Measurements from ENCODE around the gene CPEB4. TPM values are rescaled to one million over a fixed set of nuclear protein-coding genes. Genes with fewer than 3 reads are reported as not detected.

CPEB4 gene
- total and polyA plus RNA-seq, 4 donors = 14.3 to 113 (median 32.1) TPM

GRCh38 chr5:173893192-173893561, 5.0 kb downstream of the CPEB4 start:
- Histone ChIP-seq H3K4me3 (ENCODE audit: low read depth in 1 of 3, low read length in 3 of 3) (peak overlapping the region; percentile 39 to 89 (median 63)), H3K27me3 (ENCODE audit: control insufficient read depth in 4 of 4, insufficient read depth in 4 of 4, low read length in 3 of 4) (no peaks in the 10 kb centered on the region), H3K9ac (ENCODE audit: low read depth in 1 of 2, low read length in 2 of 2) (peak overlapping the region; percentile 83 to 99), H3K36me3 (ENCODE audit: control insufficient read depth in 4 of 4, insufficient read depth in 3 of 4, low read depth in 1 of 4, low read length in 3 of 4) (no peaks in the 10 kb centered on the region), H3K9me3 (ENCODE audit: control insufficient read depth in 4 of 4, low read length in 3 of 4) (no peaks in the 10 kb centered on the region), H3K27ac (ENCODE audit: low read depth in 1 of 2, low read length in 2 of 2) (peak overlapping the region; percentile 43 to 88), H3K4me1 (ENCODE audit: control insufficient read depth in 4 of 4, insufficient read depth in 4 of 4, low read length in 3 of 4) (peaks cover 8 to 32% (median 16%) of the 10 kb centered on the region in 4 donors)
- WGBS = 40% methylated on average over 2 of the region's 2 CpGs
- DNase-seq (ENCODE audit: low spot score) = no peak
- no peak for TF ChIP-seq EGR1 (IDR thresholded peaks at IDR 0.05; ENCODE audit: low read depth in 2 of 2)

DNA sequence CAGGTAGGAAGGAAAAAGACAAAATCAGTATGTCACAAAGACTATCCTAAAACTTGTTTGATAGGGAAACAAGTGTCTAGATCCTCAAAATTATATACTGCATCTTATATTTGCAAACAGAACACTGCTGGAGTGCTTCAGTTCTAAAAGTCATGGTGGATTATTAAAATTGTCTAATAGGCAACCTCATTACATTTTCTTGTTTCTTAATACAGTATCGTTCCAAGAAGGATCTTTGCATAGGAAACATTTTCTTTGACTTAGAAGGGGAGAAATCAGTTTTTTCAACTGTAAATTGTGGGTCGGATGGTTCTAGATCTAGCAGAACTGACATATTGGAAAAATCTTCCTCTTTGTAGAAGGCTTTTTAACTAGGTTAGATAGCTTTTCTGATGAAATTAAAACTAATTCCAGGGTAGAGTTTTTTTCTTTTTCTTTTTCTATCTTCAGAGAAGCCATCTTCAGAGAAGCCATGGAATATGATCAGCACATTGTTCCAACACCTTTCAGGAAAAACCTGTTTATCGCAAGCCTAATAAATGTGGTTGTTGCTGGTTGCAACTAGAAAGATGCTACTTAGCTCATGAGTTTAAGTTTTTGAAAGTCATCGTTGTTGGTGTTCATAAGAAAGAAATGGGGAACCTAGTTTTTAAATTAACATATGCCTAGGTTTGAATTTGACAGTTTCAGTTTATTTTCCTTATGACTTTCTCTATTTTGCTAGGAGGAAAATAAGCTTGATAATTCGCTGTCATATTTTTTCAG, 7.4 kb downstream of the CPEB4 start:
- H3K9ac ChIP-seq (ENCODE audit: low read depth in 1 of 2, low read length in 2 of 2) = peak overlapping the region in 1 of 2 donors; percentile 23
- TF ChIP-seq NR2F2 (IDR thresholded peaks at IDR 0.05) (no peak), EGR1 (IDR thresholded peaks at IDR 0.05; ENCODE audit: low read depth in 2 of 2) (no peak), HNF4G (IDR thresholded peaks at IDR 0.05) (no peak)
- no peak overlapping the region for H3K4me3 ChIP-seq (ENCODE audit: low read depth in 1 of 3, low read length in 3 of 3)
- no peaks in the 10 kb centered on the region for H3K36me3 ChIP-seq (ENCODE audit: control insufficient read depth in 4 of 4, insufficient read depth in 3 of 4, low read depth in 1 of 4, low read length in 3 of 4)
- no peak for DNase-seq (ENCODE audit: low spot score)
- no peaks in the 10 kb centered on the region for H3K9me3 ChIP-seq (ENCODE audit: control insufficient read depth in 4 of 4, low read length in 3 of 4)
- 77% methylated on average over 5 of the region's 5 CpGs for WGBS
- peak overlapping the region in 1 of 2 donors; percentile 21 for H3K27ac ChIP-seq (ENCODE audit: low read depth in 1 of 2, low read length in 2 of 2)
- no peaks in the 10 kb centered on the region for H3K27me3 ChIP-seq (ENCODE audit: control insufficient read depth in 4 of 4, insufficient read depth in 4 of 4, low read length in 3 of 4)
- H3K4me1 ChIP-seq (ENCODE audit: control insufficient read depth in 4 of 4, insufficient read depth in 4 of 4, low read length in 3 of 4) = peaks cover 8 to 19% (median 15%) of the 10 kb centered on the region in 4 donors

- TF ChIP-seq EGR1 (IDR thresholded peaks at IDR 0.05; ENCODE audit: low read depth in 2 of 2) = no peak
- no peaks in the 10 kb centered on the region for H3K27me3 ChIP-seq (ENCODE audit: control insufficient read depth in 4 of 4, insufficient read depth in 4 of 4, low read length in 3 of 4)
Measured at GRCh38 chr5:173896631-173897030, 8.5 kb downstream of the CPEB4 start.

DNA sequence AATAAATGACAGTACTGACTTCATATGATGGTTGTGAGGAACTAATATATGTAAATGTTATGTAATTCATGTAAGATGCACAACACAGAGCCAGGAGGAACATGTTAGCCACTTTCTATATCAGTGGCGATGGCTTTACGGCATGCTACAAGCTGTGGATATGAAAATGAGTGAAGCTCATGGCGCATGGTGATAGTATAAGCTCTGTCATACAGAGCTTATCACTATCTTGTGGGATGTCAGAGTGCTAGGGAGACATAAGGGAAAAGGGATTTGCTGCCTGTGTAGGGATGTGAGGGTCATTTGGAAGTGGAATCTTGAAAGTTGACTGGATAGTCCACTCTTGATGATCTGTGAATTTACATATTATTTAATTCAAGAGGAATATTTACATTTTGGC, 13.6 kb downstream of the CPEB4 start:
- Histone ChIP-seq H3K27ac (ENCODE audit: low read depth in 1 of 2, low read length in 2 of 2) (no peak overlapping the region), H3K36me3 (ENCODE audit: control insufficient read depth in 4 of 4, insufficient read depth in 3 of 4, low read depth in 1 of 4, low read length in 3 of 4) (no peaks in the 10 kb centered on the region), H3K27me3 (ENCODE audit: control insufficient read depth in 4 of 4, insufficient read depth in 4 of 4, low read length in 3 of 4) (no peaks in the 10 kb centered on the region), H3K9me3 (ENCODE audit: control insufficient read depth in 4 of 4, low read length in 3 of 4) (no peaks in the 10 kb centered on the region), H3K4me1 (ENCODE audit: control insufficient read depth in 4 of 4, insufficient read depth in 4 of 4, low read length in 3 of 4) (peaks cover 4 to 49% (median 16%) of the 10 kb centered on the region in 4 donors), H3K9ac (ENCODE audit: low read depth in 1 of 2, low read length in 2 of 2) (no peak overlapping the region), H3K4me3 (ENCODE audit: low read depth in 1 of 3, low read length in 3 of 3) (no peak overlapping the region)
- DNase-seq (ENCODE audit: low spot score) = no peak
- whole genome bisulfite sequencing = 95% methylated on average over 3 of the region's 3 CpGs
- TF ChIP-seq, protein P1, sequence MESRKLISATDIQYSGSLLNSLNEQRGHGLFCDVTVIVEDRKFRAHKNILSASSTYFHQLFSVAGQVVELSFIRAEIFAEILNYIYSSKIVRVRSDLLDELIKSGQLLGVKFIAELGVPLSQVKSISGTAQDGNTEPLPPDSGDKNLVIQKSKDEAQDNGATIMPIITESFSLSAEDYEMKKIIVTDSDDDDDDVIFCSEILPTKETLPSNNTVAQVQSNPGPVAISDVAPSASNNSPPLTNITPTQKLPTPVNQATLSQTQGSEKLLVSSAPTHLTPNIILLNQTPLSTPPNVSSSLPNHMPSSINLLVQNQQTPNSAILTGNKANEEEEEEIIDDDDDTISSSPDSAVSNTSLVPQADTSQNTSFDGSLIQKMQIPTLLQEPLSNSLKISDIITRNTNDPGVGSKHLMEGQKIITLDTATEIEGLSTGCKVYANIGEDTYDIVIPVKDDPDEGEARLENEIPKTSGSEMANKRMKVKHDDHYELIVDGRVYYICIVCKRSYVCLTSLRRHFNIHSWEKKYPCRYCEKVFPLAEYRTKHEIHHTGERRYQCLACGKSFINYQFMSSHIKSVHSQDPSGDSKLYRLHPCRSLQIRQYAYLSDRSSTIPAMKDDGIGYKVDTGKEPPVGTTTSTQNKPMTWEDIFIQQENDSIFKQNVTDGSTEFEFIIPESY (IDR thresholded peaks at IDR 0.05) = no peak
- TF ChIP-seq FOXA1 (IDR thresholded peaks at IDR 0.05) (no peak), MAX (IDR thresholded peaks at IDR 0.05) (no peak), GABPA (IDR thresholded peaks at IDR 0.05 in 1 of 2, conservative IDR thresholded peaks at IDR 0.05 in 1 of 2) (no peak), JUND (IDR thresholded peaks at IDR 0.05) (no peak), HNF4G (IDR thresholded peaks at IDR 0.05) (no peak), RXRA (IDR thresholded peaks at IDR 0.05) (no peak), NR2F2 (IDR thresholded peaks at IDR 0.05) (no peak), RAD21 (IDR thresholded peaks at IDR 0.05) (no peak), EGR1 (IDR thresholded peaks at IDR 0.05; ENCODE audit: low read depth in 2 of 2) (no peak), TAF1 (conservative IDR thresholded peaks at IDR 0.05) (no peak), YY1 (IDR thresholded peaks at IDR 0.05) (no peak), FOXA2 (IDR thresholded peaks at IDR 0.05) (no peak), SP1 (IDR thresholded peaks at IDR 0.05) (no peak)
- TF ChIP-seq, protein P2, sequence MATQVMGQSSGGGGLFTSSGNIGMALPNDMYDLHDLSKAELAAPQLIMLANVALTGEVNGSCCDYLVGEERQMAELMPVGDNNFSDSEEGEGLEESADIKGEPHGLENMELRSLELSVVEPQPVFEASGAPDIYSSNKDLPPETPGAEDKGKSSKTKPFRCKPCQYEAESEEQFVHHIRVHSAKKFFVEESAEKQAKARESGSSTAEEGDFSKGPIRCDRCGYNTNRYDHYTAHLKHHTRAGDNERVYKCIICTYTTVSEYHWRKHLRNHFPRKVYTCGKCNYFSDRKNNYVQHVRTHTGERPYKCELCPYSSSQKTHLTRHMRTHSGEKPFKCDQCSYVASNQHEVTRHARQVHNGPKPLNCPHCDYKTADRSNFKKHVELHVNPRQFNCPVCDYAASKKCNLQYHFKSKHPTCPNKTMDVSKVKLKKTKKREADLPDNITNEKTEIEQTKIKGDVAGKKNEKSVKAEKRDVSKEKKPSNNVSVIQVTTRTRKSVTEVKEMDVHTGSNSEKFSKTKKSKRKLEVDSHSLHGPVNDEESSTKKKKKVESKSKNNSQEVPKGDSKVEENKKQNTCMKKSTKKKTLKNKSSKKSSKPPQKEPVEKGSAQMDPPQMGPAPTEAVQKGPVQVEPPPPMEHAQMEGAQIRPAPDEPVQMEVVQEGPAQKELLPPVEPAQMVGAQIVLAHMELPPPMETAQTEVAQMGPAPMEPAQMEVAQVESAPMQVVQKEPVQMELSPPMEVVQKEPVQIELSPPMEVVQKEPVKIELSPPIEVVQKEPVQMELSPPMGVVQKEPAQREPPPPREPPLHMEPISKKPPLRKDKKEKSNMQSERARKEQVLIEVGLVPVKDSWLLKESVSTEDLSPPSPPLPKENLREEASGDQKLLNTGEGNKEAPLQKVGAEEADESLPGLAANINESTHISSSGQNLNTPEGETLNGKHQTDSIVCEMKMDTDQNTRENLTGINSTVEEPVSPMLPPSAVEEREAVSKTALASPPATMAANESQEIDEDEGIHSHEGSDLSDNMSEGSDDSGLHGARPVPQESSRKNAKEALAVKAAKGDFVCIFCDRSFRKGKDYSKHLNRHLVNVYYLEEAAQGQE (IDR thresholded peaks at IDR 0.05) = no peak
- TF ChIP-seq, protein P3, sequence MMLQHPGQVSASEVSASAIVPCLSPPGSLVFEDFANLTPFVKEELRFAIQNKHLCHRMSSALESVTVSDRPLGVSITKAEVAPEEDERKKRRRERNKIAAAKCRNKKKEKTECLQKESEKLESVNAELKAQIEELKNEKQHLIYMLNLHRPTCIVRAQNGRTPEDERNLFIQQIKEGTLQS (IDR thresholded peaks at IDR 0.05) = no peak

More at GRCh38 chr5:173896631-173897030, 8.5 kb downstream of the CPEB4 start:
- H3K36me3 ChIP-seq (ENCODE audit: control insufficient read depth in 4 of 4, insufficient read depth in 3 of 4, low read depth in 1 of 4, low read length in 3 of 4) = no peaks in the 10 kb centered on the region
- peaks cover 10 to 22% (median 16%) of the 10 kb centered on the region in 4 donors for H3K4me1 ChIP-seq (ENCODE audit: control insufficient read depth in 4 of 4, insufficient read depth in 4 of 4, low read length in 3 of 4)
- no peaks in the 10 kb centered on the region for H3K9me3 ChIP-seq (ENCODE audit: control insufficient read depth in 4 of 4, low read length in 3 of 4)
- WGBS = 97% methylated on average over 4 of the region's 4 CpGs
- no peak for DNase-seq (ENCODE audit: low spot score)
- H3K4me3 ChIP-seq (ENCODE audit: low read depth in 1 of 3, low read length in 3 of 3) = no peak overlapping the region
- no peak overlapping the region for H3K9ac ChIP-seq (ENCODE audit: low read depth in 1 of 2, low read length in 2 of 2)
- no peak overlapping the region for H3K27ac ChIP-seq (ENCODE audit: low read depth in 1 of 2, low read length in 2 of 2)
